Activated CD8-positive, alpha-beta T cell treated with anti-CD3 and anti-CD28 coated beads for 36 hours (primary cell): ENCODE results near the gene CDH23. TPM values are rescaled to one million over a fixed set of nuclear protein-coding genes. Genes with fewer than 3 reads are reported as not detected.

Experiments
- ATAC-seq: fragments of 200-7000 bp; cut with Tn5 transposase; one replicate; pipeline ENCODE4 v1.10.0; 2021; ENCODE audit warnings: mild to moderate bottlenecking, moderate library complexity
- CTCF ChIA-PET: fragments of 350-600 bp; sonication (Branson Sonifier 250); formaldehyde crosslinking; loops from one replicate; lab custom pipeline; 2021; ENCODE audit warnings: antibody characterized with exemption; lab: Charles Lee
- POLR2A ChIA-PET: fragments of 350-600 bp; sonication (Branson Sonifier 250); formaldehyde crosslinking; loops from one replicate; lab custom pipeline; 2021; ENCODE audit warnings: antibody characterized with exemption; lab: Charles Lee
- DNase-seq: peaks from one replicate; pipeline ENCODE4 v3.0.0-alpha.2; 2020
- H3K27ac Mint-ChIP-seq: one replicate; pipeline ENCODE4 v1.8.0; 2021; ENCODE audit warnings: mild to moderate bottlenecking, mixed read lengths
- H3K27me3 Mint-ChIP-seq: one replicate; pipeline ENCODE4 v1.8.0; 2021; ENCODE audit warnings: mixed read lengths
- H3K36me3 Mint-ChIP-seq: one replicate; pipeline ENCODE4 v1.8.0; 2021; ENCODE audit warnings: low read depth, mixed read lengths
- H3K4me1 Mint-ChIP-seq: one replicate; pipeline ENCODE4 v1.8.0; 2021; ENCODE audit warnings: low read depth, mixed read lengths
- H3K4me3 Mint-ChIP-seq: one replicate; pipeline ENCODE4 v1.8.0; 2021; ENCODE audit warnings: mild to moderate bottlenecking, moderate library complexity, mixed read lengths
- H3K9me3 Mint-ChIP-seq: one replicate; pipeline ENCODE4 v1.8.0; 2021; ENCODE audit warnings: mixed read lengths
- CTCF ChIP-seq: fragments of 200-600 bp; IDR thresholded peaks from one replicate; pipeline ENCODE4 v1.8.0; 2022; ENCODE audit warnings: antibody characterized with exemption, mild to moderate bottlenecking
- intact Hi-C: fragments of 100-400 bp; cut with micrococcal nuclease; formaldehyde crosslinking; loops from one replicate; pipeline ENCODE4 v1.10.0; 2022
- total RNA-seq, 2 experiments: library from RNA; stranded (reverse); gene quantifications; one replicate each; pipeline ENCODE4 v1.2.3, GENCODE V29; 2021

Gene CDH23
- total RNA-seq, 2 experiments from 2014 or later, result 2.4 to 2.7 TPM

DNA sequence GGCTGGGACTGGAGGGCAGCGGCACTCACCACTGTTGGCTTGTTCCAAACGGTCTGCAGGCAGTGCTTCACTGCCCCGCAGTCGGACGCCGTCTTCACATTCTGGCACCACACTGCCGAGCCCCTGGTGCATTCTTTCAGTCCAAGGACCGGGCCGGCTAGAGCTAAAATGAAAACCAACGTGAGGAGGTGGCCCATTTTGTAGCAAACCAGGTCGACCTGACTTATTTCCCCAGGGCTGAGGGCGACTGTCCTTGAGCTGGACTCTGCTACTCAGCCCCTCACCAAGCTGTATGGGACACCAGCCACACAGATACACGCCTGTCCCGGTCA lies 437.6 kb downstream of the CDH23 start:
- Mint-ChIP-seq H3K27me3 (no peaks in the 10 kb centered on the region), H3K27ac (no peak overlapping the region), H3K4me1 (peaks cover 46% of the 10 kb centered on the region), H3K36me3 (peaks cover 20% of the 10 kb centered on the region), H3K9me3 (no peaks in the 10 kb centered on the region), H3K4me3 (no peak overlapping the region)
- no peak for TF ChIP-seq CTCF
- ChIA-PET CTCF (interaction anchor here (5.2 kb wide), 1 partner anchor 62 kb away, joined by 28 read pairs; no protein-coding TSS in a partner anchor), POLR2A (no interaction called here)
- ATAC-seq (no peak), DNase-seq (no peak)
- intact Hi-C loops, result loop anchor here (10.0 kb wide), 1 partner anchor 60 kb away; no protein-coding TSS in a partner anchor

DNA sequence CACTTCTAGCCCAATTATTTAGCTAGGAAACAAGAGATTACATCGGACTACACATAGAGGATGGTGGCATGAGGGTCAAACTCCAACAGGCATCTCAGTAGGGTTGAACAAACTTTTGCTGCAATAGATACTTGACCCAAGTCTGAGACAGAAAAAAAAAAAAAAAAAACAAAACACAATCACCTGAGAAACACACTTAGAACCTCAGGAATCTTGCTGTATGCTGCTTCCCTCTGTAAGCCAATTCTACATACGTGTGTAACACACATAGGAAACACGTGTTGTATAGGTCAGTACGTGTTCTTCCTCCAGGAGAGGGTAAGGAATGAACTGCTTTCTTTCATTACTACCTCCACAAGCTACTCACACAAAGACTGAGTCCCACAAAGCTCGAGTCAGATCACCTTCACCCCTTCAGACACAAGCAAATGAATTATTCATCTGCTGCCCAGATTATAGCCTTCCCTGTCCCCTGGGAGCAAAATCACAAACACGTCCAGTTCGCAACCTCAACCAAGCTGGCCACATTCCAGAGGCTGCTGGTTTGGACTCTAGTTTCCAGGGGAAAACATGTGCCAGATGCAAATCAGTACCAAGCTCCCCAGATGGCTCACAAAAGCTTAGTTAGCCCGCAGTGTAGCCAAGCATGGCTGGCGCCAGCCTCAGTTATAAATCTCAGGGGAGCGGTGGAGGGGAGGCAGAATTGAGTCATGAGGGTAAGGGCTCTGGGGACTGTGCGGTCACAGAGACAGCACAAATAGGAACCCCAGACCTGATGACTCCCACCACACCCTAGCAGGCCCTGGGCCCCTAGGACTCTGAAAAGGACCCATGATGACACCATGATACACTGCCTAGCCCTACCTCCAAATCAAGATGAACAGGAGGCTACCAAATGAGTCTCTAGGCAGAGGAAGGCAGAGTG lies 439.2 kb downstream of the CDH23 start:
- peak; percentile 39 for DNase-seq
- Mint-ChIP-seq H3K36me3 (peaks cover 8% of the 10 kb centered on the region), H3K4me3 (no peak overlapping the region), H3K4me1 (peaks cover 55% of the 10 kb centered on the region), H3K27me3 (no peaks in the 10 kb centered on the region), H3K9me3 (no peaks in the 10 kb centered on the region), H3K27ac (peak overlapping the region; percentile 23)
- ATAC-seq, result peak; percentile 70
- TF ChIP-seq CTCF, result no peak
- ChIA-PET POLR2A (interaction anchor here (0.6 to 1.4 kb wide), 4 partner anchors 13 to 253 kb away, joined by 3 read pairs; no protein-coding TSS in a partner anchor), CTCF (interaction anchor here (1.4 to 5.2 kb wide), 6 partner anchors 10 to 60 kb away, joined by 3 to 28 read pairs (median 5); partner anchors contain the start of gene PSAP)
- intact Hi-C loops, result loop anchor here (10.0 kb wide), 1 partner anchor 59 kb away; no protein-coding TSS in a partner anchor

GRCh38 chr10:71836596-71836974 lies 439.9 kb downstream of the CDH23 start:
- Mint-ChIP-seq H3K27ac (no peak overlapping the region), H3K4me1 (peaks cover 57% of the 10 kb centered on the region), H3K9me3 (no peaks in the 10 kb centered on the region), H3K36me3 (peaks cover 5% of the 10 kb centered on the region), H3K4me3 (no peak overlapping the region), H3K27me3 (no peaks in the 10 kb centered on the region)
- intact Hi-C loops, result loop anchor here (10.0 kb wide), 1 partner anchor 58 kb away; no protein-coding TSS in a partner anchor
- DNase-seq (no peak), ATAC-seq (no peak)
- TF ChIP-seq CTCF, result no peak
- POLR2A ChIA-PET, result interaction anchor here (0.6 to 1.4 kb wide), 4 partner anchors 13 to 252 kb away, joined by 3 read pairs; no protein-coding TSS in a partner anchor
- CTCF ChIA-PET, result interaction anchor here (1.1 to 3.7 kb wide), 8 partner anchors 11 to 67 kb away, joined by 3 to 17 read pairs (median 5); partner anchors contain the start of gene PSAP

GRCh38 chr10:71837098-71837827 lies 440.5 kb downstream of the CDH23 start:
- DNase-seq (peak; percentile 34), ATAC-seq (peak; percentile 64)
- Mint-ChIP-seq H3K4me3 (no peak overlapping the region), H3K27ac (no peak overlapping the region), H3K4me1 (peaks cover 60% of the 10 kb centered on the region), H3K27me3 (no peaks in the 10 kb centered on the region), H3K36me3 (peaks cover 1% of the 10 kb centered on the region), H3K9me3 (no peaks in the 10 kb centered on the region)
- intact Hi-C loops, result loop anchor here (10.0 kb wide), 1 partner anchor 58 kb away; no protein-coding TSS in a partner anchor
- ChIA-PET POLR2A (interaction anchor here (1.0 to 1.4 kb wide), 2 partner anchors 17 to 24 kb away, joined by 3 read pairs; no protein-coding TSS in a partner anchor), CTCF (interaction anchor here (0.8 to 3.7 kb wide), 12 partner anchors 11 to 459 kb away, joined by 3 to 17 read pairs (median 4); partner anchors contain the start of gene PSAP)
- peak; percentile 48 for TF ChIP-seq CTCF
